Right renal pelvis (tissue), 4 donors: ENCODE data around the gene ASPDH. TPM values are rescaled to one million over a fixed set of nuclear protein-coding genes. Genes with fewer than 3 reads are reported as not detected.
"Not testable (repeated sequence)": the region's sequence is repeated elsewhere in the genome, so short reads cannot be mapped to it uniquely, and the experiment has no call there.

ENCODE experiments used
- DNase-seq, 4 donors: peaks; one replicate each; pipeline ENCODE4 v3.0.0-alpha.2; 2013; ENCODE audit warnings: low read depth in 4 of 4, low spot score in 3 of 4, missing footprints in 1 of 4
- polyA plus RNA-seq, 4 donors: library from polyadenylated mRNA; unstranded; fragments of 120-200 nt; gene quantifications; one replicate each; pipeline ENCODE4 v1.2.1, GENCODE V29; 2013; ENCODE audit not compliant: insufficient read length in 4 of 4

Gene ASPDH
- polyA plus RNA-seq, 4 donors, result 6.5 to 14.8 (median 11.0) TPM

DNA sequence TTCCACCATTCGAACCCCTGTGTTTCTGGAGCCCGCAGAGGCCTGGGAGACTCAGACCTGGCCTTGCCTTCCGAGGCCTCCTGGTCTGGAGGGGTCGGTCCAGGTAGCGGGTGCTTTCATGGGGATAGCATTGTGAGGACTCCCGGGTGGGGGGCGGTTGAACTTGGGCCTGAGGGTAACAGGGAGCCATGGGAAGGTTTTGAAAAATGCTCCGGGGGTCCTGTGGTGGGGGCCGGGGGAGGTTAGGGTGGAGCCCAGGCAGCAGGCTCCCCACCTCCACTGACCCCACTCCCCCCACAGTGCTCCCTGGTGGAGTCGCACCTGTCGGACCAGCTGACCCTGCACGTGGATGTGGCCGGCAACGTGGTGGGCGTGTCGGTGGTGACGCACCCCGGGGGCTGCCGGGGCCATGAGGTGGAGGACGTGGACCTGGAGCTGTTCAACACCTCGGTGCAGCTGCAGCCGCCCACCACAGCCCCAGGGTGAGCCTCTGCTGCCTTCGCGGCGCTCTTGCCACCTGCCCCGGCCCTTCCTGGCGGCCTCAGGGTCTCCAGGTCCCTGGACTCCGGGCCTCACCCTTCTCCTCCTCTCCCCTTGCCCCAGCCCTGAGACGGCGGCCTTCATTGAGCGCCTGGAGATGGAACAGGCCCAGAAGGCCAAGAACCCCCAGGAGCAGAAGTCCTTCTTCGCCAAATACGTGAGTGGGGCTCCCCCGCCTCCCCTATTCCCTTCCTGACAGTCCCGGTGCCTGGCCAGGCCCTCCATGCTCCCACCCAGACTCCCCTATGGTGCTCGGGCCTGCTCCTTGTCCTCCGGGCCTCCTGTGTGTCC lies 33.2 kb downstream of the ASPDH start:
- no peak for DNase-seq

DNA sequence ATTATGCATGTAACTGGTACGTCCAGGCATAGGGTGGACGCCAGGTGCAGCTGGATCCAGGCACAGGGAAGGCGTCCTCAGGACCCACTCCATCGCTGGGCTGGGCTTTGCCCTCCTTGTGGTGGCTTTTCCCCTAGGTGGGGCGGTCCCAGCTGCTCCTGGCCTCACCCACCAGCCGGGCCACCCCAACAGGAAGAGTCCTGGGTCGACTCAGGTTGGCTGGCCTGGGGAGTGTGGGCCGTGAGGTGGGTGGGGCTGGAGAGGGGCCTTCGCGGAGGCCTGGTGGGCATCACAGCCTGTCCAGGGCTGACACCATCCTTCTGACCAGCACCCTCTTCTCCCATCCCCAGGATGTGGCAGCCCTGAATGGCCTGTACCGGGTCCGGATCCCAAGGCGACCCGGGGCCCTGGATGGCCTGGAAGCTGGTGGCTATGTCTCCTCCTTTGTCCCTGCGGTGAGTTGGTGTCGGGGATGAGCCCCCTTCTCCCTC lies 33.9 kb downstream of the ASPDH start:
- DNase-seq, result no peak

DNA sequence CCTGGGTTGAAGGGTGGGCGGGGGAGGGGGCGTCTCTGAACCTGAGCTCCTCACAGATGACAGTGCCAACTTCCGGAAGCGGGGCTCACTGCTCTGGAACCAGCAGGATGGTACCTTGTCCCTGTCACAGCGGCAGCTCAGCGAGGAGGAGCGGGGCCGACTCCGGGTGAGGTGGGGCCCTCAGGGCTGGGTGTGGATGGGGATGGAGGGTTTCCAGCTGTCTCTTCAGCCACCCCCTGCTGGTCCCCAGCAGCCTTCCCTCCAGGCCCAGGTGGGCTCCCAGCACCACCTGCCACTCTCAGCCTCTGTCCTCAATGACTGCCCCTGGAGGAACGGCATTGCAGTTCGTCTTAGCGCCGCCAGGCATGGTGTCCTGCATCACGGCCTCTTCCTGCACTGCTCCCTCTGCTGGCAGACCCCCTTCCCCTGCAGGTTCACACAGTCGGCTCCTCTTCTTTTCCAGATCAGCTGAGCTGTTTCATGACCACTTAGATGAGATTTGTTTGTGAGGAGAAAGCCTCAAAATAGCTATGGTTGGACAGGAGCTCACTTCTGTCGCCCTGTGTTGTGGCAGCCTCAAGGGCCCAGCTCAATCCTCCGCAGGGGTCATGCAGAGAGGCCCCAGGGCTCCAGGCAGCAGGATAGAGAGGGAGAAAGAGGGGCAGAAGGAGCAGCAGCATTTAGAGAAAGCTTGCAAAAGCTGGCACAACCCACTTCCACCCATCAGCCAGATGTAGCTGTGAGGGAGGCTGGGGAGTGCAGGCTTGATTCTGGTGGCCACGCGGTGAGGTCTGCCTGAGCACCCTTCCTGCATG lies 34.6 kb downstream of the ASPDH start:
- no peak for DNase-seq

DNA sequence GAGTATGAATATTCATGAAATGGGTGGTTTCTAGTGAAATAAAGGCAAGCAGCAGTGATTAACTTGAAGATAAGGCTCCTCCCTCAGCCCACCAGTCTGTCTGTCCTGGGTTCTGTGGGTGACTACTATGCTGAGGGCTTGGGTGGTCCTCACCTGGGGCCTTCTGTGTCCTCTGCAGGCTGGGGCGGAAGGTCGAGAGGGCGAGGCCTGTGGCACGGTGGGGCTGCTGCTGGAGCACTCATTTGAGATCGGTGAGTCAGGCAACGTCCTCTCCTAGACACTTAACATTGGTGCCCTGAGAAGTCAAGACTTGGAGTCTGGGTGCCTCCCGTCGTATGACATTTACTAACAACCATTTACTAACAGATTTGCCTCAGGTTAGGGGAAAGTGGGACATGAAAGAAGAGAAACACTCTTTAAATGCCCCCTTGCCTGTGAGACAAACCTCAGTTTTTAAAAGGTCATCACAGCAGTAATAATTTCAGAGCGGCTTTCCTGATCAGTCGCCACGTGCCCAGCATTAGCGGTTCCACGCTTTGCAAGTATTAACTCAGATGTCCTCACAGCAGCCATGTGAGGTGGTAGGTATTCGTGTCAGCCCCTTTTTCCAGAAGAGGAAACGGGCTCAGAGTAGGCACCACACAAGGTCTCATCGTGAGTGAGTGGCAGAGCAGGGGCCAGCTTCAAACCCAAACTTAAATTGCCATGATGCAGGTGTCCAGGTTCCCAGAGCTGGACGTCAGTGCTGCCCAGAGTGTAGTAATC lies 35.8 kb downstream of the ASPDH start:
- DNase-seq, result no peak

DNA sequence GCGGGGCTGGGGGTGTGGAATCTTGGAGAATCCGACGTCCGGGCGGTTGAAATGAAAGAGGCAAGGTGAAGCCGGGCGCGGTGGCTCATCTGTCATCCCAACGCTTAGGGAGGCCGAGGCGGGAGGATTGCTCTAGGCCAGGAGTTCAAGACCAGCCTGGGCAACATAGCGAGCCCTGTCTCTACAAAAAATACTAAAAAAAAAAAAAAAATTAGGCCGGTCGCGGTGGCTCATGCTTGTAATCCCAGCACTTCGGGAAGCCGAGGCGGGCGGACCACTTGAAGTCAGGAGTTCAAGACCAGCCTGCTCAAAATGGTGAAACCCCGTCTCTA lies 36.8 kb downstream of the ASPDH start:
- DNase-seq, result no peak

DNA sequence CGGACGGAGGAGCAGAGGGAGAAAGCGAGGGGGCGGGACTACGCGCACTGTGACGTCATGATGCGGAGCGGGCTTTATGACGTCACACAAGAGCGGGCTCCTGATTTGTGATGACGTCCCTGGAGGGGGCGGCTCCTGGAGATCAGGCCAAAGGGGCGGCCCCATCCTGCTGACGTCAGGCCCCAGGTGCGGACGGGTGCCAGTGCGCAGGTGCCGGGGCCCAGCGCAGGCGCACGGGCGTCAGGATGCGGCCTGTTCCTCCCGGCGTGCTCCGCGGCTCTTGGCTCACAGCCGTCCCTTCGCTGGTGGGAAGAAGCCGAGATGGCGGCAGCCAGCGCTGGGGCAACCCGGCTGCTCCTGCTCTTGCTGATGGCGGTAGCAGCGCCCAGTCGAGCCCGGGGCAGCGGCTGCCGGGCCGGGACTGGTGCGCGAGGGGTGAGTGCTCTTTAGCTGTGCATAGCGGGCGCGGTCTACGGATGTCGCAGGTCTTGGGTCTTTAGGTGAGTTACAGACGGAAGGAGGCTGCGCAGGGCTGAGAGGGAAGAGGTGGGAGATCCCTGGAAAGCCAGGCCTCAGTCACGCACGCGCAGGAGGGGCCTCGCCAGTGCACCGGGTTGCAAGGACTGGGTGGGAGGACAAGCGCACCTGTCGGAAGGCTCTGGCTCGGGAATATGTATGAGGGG lies 37.3 kb downstream of the ASPDH start, which contains the start of the genes EMC10 and GARIN5A:
TSS of gene EMC10 (plus strand) at position 284 of the 683 bp plus-strand sequence. CDS start at position 322, 38 bp downstream.
TSS of gene GARIN5A (minus strand) at position 625 of the 683 bp plus-strand sequence. CDS start at position 165, 460 bp downstream.
- peak; percentile 85 to 89 (median 88) for DNase-seq

DNA sequence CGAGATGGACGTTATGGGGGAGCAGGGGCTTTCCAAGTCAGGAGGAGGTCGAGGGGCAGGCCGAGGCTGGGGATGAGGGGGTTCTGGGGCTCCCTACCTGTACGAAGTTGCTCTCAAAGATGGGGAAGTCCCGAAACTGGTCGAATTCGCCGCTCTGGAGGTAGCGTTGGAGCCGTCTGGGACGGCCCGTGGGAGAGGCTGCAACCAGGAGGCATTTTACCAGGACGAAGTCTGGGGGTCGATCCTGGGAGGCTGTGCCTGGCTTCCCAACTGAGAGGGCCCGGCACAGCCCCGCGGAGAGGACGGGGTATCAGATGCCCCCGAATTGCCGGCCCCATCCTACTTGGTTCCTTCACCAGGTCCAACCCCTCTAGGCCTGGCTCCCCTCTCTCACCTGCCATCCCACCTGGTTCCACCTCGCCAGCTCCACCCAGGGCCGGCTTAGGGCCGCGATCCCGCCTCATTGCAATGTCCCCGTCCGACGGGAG lies 37.9 kb downstream of the ASPDH start:
- DNase-seq, result no peak

DNA sequence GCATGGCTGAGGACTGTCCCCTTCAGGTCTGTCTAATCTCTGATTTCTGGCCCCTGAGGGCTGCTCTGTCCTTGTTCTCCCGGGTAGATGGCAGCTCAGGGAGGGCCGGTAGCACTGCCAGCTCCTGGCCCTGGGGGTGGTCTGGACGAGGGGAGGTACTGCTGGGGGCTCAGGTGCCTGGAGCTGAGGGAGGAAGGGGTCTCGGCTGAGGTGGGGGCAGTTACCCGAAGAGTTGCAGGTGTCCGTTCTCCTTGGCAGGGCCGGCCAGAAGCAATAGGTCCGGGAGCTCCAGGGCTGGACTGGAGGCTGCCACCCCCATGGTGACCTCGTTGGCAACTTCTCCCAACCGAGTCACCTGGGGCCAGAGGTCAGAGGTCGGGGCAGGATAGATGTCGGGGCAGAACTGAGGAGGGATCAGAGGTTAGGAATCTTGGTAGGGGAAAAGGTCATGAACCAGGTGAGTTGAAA lies 38.6 kb downstream of the ASPDH start:
- no peak for DNase-seq

DNA sequence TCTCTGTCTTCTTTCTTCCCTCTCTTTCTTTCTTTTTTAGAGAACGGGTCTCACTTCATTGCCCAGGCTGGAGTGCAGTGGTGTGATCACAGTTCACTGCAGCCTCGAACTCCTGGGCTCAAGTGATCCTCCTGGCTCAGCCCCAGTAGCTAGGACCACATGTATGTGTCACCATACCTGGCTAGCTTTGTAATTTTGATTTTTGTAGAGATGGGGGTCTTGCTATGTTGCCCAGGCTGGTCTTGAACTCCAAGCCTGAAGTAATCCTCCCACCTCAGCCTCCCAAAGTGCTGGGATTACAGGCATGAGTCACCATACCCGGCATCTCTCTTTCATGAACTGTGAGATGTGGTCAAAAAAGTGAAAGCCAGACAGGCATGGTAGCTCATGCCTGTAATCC lies 40.4 kb downstream of the ASPDH start:
- not testable (repeated sequence) for DNase-seq

DNA sequence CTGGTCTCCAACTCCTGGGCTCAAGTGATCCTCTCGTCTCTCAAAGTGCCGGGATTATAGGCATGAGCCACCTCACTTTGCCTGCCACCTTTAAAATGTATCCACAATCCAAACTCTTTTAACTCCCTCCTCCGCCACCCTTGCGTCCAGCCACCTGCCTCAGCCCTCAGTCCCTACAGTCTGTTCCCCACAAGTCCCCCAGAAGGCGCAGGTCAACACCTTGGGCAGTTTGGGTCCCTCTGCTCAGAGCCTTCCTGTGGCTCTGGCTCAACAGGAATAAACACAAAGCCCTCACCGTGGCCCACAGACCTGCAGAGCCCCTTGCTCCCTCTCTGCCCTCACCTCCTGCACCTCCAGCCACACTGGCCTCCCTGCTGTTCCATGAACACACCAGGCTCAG lies 44.9 kb downstream of the ASPDH start:
- no peak for DNase-seq

DNA sequence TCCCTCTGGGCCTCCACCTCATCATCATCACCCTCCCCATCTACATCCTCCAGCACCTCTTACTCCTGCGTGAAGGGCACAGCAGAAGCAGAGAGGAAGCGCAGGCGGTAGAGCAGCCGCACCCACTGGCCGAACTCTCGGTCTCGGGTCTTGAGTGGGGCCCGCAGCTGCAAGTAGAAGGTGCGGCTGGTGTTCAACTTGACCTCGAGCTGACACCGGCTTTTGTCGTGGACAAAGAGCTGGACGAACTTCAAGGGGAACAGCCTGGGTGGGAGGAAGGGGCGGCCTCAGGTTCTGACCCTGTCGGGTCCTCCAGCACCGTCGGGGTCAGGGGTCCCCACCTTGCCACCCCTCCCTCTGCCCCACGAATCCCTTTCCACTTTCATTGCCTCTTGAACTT lies 46.1 kb downstream of the ASPDH start:
- DNase-seq, result no peak

DNA sequence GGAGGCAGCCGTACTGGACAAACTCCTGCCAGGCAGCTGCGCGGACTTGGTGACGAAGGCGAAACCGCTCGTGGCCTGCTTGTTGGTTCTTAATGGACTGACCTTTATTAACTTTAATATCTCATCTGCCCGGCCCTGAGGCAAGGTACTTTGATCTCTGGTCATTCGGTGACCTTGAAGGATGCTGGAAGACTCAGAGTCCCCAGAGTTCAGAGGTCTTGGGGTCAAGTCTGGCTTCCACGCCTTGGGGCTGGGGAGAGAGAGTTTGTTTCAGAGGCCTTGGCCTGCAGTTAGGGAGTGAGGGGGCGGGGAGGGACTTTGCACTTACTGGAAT lies 47.0 kb downstream of the ASPDH start:
- DNase-seq, result no peak

DNA sequence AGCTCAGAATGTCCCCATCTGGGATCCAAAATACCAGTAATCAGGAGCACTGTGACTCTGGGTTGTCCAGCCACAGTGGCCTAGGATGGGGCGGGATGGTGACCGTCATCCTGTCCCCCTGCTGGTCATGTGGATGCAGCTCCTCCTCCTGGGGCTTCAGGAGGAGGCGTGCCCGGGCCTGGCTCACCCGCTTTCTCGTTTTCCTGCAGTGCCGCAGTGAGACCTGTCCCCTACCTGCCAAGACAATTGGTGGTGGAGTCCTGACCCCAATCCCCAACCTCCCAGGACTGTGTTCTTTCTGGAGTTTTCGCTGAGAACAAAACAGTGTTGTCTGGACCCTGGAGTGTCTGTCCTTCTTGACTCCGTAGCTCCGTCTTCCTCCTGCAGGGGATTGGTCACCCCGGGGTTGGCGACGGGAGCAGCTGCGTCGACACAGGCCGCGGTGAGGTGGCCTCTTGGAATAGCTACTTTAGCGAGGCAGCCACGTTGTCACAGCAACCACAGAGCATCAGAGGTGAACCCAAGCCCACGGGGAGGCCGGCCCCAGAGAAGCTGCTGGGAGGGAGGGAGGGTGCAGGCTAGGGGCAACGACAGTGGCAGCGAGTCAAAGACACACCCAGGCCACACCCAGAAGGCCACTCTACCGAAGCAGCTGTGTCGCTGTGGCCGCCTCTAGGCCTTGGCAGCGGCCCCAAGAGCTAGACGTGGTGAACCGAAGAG lies 47.6 kb downstream of the ASPDH start:
- DNase-seq, result no peak

DNA sequence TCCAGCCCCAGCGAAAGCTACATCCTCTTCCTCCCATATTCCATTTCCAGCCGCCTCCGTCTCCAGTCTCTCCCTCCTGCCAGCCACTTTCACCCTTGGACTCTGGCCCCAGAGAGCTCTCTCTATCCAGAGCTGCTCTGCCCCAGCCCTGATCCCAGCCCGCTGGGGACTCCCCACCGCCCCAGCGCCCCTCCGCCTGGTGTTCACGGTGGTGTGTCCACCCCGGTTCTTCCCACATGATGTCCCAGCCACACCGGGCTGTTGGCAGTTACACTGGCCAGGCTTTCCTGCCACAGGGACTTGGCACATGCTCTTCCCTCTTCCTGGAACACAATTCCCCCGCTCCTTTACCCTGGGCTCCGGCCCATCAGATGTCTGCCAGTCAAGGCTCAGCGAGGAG lies 48.7 kb downstream of the ASPDH start:
- no peak for DNase-seq

DNA sequence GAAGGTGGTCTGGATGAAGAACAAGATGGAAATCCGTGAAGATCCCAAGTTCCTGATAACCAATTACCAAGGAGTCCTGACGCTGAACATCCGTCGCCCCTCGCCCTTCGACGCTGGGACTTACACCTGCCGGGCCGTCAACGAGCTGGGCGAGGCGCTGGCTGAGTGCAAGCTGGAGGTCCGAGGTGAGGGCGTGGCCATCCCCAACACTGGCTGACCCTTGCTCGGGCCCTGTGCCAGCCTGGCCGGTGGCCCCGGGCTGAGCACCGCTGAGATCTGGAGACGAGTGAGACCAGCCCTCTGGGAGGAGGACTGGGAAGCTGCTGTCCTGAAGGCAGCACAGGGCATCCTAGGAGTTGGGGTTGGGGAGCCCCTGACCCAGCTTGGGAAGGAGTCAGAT lies 49.4 kb downstream of the ASPDH start:
- no peak for DNase-seq

DNA sequence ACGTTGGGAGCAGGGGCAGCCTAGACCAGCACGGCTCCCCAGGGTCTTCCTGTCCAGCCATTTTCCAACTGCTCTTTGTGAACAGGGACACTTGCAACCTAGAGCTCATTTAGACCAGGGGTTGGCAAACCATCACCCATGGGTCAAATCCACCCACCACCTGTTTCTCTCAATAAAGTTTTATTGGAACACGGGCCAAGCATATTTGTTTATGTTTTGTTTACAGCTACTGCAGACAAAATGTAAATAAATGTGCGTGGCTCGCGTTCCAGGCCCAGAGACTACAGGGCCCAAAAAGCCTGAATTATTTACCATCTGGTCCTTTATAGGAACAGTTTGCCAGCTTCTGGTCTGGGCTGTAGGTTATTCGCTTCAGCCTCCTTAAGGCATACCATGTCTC lies 50.7 kb downstream of the ASPDH start:
- DNase-seq, result no peak
